Frontal cortex (tissue), 4 donors: ENCODE measurements around the gene GPRC6A. TPM values are rescaled to one million over a fixed set of nuclear protein-coding genes. Genes with fewer than 3 reads are reported as not detected.
"Not testable (repeated sequence)": the region's sequence is repeated elsewhere in the genome, so short reads cannot be mapped to it uniquely, and the experiment has no call there.

ENCODE experiments used
- DNase-seq, 2 donors: peaks; one replicate each; pipeline ENCODE4 v3.0.0; 2012; ENCODE audit warnings: low spot score in 2 of 2
- FAIRE-seq: peaks from 2 replicates; lab custom pipeline; 2012; peaks lifted over from hg19 to GRCh38; lab: Jason Lieb, UNC
- total RNA-seq: library from RNA; depleted of rRNA; stranded (reverse); fragments of >200 nt; gene quantifications from one replicate; pipeline ENCODE4 v1.2.3, GENCODE V29; 2014
- donor health status: control.
- donor health status: control.
- donor health status: control.

GPRC6A gene, protein sequence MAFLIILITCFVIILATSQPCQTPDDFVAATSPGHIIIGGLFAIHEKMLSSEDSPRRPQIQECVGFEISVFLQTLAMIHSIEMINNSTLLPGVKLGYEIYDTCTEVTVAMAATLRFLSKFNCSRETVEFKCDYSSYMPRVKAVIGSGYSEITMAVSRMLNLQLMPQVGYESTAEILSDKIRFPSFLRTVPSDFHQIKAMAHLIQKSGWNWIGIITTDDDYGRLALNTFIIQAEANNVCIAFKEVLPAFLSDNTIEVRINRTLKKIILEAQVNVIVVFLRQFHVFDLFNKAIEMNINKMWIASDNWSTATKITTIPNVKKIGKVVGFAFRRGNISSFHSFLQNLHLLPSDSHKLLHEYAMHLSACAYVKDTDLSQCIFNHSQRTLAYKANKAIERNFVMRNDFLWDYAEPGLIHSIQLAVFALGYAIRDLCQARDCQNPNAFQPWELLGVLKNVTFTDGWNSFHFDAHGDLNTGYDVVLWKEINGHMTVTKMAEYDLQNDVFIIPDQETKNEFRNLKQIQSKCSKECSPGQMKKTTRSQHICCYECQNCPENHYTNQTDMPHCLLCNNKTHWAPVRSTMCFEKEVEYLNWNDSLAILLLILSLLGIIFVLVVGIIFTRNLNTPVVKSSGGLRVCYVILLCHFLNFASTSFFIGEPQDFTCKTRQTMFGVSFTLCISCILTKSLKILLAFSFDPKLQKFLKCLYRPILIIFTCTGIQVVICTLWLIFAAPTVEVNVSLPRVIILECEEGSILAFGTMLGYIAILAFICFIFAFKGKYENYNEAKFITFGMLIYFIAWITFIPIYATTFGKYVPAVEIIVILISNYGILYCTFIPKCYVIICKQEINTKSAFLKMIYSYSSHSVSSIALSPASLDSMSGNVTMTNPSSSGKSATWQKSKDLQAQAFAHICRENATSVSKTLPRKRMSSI
- not detected for total RNA-seq

DNA sequence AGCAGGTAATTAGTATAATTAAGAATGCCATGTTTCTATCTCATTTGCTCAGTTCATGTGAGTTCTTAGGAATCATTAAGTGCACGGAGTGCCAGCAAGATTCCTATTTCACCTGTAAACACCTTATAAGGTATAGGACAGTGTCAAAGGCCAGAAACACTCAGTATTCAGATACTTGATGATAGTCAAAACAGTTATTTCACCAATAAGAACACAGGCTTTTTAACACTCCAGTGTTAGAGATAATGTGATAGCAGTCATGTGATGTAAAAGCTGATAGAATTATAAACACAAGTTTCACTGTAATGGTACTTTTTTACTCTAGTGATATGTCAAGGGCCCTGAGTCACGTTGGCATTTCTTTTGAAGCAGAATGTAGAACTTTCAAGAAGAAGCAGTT is at the start of gene GPRC6A:
Gene GPRC6A (minus strand): TSS at position 101 of the 400 bp plus-strand sequence. CDS start 70 bp downstream, at position 31.
- DNase-seq (no peak), FAIRE-seq (no peak)

DNA sequence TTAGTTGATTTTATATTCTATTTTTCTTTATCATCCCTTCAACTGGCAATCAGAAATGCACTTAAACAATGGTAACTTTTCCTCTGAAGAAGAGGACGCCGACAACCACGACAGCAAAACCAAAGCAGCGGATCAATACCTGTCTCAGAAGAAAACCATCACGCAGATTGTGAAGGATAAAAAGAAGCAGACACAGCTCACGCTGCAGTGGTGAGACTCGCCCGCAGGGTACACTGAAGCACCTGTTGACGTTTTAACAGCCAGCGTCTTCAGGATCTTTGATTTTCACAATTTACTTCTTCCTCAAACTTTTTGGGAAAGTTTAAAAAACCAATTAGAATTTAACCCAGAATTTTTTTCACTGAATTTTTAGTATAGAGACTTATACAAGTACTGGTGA is 48.9 kb upstream of the GPRC6A start:
- DNase-seq, result no peak

DNA sequence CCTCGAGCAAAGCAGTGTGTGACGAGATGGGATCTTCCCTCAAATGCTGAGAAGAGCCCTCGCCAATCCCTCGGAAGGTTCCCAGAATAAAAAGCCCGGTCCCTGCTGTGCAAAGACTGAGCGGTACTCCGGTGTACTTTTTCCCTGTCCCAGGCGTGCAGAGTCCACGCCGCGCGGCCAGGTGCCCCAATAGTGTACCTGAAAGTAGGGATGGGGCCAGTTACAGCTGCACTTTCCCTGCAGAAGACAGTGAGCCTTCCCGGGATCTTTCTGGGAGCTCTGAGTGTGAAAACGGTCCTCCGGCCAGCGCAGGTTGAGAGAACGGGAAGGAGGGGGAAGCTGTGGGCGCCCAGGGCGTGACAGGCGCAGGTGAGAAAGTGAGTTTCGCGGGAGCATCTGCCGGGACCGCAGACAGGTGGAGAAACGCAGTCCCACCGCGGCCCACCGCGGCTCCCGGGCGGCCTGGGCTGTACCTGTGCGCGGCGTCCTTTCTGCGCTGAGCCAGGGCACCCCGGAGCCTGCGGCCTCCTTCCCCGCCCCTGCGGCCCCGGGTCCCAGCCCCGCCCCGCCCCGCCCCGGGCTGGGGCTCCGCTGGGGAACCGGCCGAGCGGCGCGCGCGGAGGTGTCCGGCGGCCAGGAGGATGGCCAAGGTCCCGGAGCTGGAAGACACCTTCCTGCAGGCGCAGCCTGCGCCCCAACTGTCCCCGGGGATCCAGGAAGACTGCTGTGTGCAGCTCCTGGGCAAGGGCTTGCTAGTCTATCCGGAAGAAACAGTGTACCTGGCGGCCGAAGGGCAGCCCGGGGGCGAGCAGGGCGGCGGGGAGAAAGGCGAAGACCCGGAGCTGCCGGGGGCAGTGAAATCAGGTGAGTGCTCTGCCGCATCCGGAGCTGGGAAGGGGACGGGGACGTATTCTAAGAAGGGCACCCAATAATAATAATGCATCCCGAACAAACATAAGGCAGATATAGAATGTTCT is 48.0 kb upstream of the GPRC6A start, which contains the start of gene RFX6:
Gene RFX6 (plus strand): TSS at position 608 of the 977 bp plus-strand sequence. CDS start 34 bp downstream, at position 642.
- DNase-seq, result no peak
- no peak for FAIRE-seq

More for the DNA sequence above, 48.9 kb upstream of the GPRC6A start:
- FAIRE-seq, result no peak

DNA sequence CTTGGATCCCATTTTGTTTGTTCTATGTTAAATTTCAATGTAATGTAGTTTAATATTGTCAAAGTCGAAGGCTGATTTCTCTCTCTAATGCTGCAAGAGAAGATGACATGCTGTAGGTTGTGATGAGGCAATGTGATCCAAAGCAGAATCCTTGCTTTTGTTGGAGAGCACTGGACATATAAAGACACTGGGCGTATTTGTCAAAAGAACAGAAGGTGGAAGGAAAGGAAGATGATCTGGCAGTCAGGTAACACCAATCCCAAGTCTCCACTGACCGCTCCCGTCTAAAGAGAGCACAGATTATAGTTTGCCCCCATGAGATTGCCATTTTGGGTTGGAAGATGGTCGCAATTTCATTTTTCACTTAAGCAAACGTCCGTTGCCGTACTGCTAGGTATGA is 47.2 kb upstream of the GPRC6A start:
- FAIRE-seq, result no peak
- DNase-seq, result no peak

DNA sequence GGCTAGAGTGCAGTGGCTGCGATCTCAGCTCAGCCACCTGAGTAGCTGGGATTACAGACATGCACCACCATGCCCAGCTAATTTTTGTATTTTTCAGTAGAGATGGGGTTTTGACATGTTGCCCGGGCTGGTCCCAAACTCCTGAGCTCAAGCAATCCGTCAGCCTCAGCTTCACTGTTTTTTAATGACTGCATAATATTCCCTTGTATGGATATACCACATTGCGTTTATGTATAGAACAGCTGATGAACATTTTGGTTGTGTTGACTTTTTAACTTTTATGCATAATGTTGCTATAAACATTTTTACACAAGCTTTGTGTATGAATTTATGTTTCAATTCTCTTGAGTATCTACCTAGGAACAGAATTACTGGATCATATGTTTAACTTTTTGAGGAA is 43.9 kb upstream of the GPRC6A start:
- DNase-seq (no peak), FAIRE-seq (no peak)

DNA sequence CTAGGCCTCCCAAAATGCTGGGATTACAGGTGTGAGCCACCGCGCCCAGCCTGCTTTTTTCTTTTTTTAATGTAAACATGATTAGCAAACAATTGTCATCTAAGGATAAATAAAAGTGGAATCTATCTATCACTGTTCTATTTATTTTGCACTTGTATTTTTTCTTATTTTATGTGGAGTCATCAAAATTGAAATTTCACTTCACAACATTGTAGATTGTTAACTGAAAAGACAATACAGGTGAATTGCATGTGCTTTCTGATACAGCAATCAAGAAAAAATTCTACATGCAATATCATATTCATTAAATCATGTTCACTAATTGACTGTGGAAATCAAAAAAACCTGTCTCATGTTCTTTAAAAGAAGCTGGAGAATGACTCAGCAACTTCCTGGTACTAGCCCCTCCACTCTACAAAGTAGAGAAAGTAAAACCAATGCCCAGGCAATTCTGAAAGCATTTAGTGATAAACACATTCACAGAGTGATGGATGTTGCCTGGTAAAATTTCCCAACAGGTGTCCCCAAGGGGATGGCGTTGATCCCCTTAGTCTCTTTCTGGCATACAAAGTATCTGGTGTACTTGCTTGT is 37.5 kb upstream of the GPRC6A start:
- FAIRE-seq, result no peak
- no peak for DNase-seq

DNA sequence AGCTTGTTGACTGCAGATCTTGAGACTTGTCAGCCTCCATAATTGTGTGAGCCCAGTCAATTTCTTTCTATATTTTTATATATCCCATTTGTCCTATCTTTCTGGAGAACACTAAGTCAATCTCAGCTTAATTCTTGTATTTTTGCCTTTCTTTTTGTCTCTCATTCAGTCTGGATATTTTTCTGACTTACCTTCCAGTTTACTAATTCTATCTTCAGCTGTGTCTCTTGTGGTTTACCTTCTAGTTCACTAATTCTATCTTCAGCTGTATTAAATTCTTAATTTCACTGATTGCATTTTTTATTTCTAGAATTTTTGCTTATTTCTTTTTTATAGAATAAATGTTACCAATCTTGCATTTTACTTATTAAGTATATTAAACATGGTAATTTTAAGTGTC is 30.4 kb upstream of the GPRC6A start:
- FAIRE-seq, result no peak
- no peak for DNase-seq

DNA sequence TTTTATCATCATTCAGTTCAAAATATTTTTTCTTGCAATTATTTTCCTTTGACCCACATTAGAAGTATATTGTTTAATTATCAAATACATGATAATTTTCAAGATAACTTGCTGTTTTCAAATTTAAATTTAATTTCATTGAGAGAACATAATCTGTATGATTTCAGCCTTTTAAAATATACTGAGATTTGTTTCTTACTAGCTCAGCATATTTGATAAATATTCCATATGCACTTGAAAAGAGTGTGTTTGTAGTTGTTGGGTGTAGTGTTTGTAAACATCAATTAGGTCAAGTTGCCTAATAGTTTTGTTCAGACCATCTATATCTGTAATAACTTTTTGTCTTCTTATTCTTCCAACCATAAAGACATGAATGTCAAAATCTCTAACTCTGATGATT is 29.2 kb upstream of the GPRC6A start:
- no peak for FAIRE-seq
- no peak for DNase-seq

DNA sequence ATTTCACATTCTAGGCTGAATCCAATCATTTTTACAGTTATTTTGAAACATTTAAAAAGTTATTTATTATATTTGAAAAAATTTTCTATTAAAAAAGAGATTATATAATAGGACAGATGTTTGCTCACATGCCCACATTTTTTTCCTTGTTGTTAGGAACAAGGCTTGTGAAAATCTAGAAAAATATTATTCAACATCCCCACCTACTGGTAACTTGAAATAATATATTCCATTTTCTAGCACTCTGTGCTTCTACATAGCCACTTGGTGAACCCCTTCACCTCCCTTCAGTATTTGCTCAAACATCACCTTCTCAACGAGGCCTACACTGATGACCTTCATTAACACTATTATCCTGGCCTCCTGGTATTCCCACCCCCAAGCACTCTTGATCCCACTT is 18.3 kb upstream of the GPRC6A start:
- DNase-seq, result peak in 1 of 2 donors; percentile 10
- peak; percentile 74 for FAIRE-seq

DNA sequence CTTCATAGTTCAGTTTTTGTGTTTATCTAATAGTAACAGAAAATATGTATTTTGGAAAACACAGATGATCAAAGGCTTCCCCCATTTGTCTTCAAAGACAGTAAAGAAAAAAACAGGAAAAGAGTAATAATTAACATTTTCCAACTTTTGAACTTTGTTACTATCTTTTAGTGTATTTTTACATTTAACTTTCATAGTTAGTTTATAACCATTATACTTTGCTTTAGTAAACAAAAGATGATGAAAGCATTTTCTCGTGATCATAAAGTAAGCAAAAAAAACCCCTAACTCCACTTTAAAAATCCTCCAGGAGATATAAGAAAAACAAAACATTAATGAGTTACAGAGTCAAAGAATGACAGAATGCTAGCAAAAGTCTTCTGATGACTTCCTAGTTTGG is 13.6 kb upstream of the GPRC6A start:
- no peak for DNase-seq
- FAIRE-seq, result no peak

DNA sequence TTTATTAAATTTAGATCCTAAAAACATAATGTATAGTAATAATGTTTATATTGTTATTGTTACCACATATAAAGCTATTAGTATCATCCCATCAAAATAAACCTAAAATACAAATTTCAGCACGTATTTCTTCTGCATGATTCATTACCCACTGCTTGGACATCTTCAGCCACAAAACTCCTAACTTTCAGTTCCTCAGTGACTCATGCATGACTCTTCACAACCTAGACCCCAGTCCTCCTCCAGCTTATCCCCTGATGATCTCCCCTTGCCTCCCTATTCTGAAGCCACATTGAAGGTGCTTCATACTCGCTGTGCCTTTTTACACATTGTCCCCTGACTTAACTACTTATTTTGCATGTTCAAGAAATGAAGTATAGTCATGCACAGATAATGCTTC is 11.2 kb upstream of the GPRC6A start:
- FAIRE-seq (no peak), DNase-seq (no peak)

DNA sequence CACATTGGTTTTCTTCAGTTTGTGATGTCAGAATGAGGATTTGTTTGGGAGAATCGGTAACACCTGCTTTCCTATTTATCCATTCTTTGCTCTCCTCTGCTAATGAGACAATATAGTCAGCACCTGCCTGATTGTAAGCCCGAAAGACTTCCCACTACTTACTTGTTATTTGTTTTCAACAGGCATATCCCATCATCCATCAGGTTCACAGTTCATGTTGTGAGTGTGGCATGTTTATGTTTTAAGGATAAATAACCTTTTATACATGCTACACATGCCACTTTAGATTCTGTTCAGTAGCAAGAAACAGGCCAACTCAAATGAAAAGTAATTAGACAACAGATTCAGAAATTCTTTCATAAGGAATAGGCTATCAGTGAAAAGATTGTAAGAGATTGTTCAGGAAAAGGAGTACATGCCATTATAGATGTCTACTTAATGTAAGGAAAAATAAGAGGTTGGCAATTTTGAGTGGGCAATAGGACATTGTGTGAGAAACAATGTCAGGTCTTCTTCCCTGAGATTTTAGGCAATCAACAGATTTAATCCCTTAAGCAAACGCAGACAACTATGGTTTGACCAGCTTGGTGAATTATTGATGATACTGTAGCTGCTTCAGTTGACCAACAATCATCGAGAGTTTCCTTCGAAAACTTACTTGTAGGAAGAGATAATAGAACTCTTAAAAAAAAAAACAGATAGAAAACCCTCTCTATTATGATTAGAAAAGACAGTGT is 7.9 kb upstream of the GPRC6A start:
- DNase-seq (no peak), FAIRE-seq (no peak)

DNA sequence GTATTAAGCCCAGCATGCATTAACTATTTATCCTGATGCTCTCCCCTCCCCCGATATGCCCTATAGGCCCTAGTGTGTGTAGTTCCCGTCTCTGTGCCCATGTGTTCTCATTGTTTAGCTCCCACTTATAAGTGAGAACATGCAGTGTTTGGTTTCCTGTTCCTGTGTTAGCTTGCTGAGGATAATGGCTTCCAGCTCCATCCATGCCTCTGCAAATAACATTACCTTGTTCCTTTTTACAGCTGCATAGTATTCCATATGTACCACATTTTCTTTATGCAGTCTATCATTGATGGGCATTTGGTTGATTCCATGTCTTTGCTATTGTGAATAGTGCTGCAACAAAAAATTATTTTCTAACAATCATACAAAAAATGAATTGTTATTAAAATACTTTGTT is 5.6 kb upstream of the GPRC6A start:
- FAIRE-seq, result peak; percentile 13
- not testable (repeated sequence) for DNase-seq

DNA sequence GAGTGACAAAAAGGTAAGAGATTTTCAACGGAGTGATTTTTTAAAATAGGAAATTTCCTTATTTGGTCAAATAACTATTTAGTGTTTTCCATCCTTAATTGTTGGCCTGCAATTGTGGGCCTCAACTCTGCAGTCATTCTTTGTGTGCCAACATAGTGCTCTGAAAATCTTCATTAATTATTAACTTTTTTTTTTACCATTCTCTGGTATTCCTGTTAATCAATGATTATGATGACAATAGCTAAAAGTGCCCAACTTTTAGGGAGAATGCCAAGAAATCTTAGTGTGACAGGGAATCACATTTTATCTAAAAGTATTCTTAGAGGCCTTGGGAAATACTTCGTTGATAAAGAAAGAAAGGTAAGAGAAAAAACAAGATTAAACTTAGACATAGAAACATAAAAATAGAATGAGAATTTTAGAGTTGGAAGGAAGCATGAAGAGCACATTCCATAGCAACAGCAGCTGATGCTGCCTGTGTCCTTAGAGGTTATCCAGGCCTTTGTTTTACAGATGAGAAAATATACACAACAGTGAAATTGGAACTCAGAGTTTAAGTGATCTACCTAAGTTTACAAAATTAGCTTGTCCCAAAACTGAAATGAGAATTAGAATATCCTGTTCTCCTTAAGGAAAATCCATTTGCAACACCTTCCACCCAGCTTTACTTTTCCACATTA is 1.2 kb downstream of the GPRC6A start:
- FAIRE-seq, result no peak
- DNase-seq, result no peak

DNA sequence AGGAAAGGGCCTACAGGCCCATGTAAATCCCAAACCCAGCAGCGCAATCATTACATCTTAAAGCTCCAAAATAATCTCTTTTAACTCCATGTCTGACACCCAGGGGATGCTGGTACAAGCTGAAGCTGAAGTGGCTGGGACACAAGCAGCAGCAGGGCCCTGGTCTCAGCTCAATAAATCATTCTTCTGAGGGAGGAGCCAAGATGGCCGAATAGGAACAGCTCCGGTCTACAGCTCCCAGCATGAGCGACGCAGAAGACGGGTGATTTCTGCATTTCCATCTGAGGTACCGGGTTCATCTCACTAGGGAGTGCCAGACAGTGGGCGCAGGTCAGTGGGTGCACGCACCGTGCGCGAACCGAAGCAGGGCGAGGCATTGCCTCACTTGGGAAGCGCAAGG is 12.5 kb downstream of the GPRC6A start:
- DNase-seq, FAIRE-seq: not testable (repeated sequence)

DNA sequence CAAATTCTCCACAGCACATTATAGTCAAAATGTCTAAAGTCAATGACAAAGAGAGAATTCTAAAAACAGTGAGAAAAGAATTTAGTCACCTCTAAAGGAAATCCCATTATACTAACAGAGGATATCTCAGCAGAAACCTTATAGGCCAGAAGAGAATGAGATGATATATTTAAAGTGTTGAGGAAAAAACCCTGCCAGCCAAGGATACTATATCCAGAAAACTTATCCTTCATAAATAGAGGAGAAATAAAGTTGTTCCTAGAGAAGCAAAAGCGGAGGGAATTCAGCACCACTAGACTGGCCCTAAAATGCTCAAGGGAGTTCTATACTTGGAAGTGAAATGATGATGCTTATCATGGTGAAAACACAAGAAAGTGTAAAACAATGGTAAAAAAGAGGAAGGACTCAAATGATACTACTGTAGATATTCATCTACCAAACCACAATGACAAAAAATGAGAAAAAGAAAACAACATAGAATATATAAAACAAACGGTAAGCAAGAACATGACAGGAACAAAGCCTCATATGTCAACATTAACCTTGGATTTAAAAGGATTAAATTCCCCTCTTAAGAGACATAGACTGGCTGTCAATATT is 16.7 kb downstream of the GPRC6A start:
- no peak for DNase-seq
- FAIRE-seq, result no peak

DNA sequence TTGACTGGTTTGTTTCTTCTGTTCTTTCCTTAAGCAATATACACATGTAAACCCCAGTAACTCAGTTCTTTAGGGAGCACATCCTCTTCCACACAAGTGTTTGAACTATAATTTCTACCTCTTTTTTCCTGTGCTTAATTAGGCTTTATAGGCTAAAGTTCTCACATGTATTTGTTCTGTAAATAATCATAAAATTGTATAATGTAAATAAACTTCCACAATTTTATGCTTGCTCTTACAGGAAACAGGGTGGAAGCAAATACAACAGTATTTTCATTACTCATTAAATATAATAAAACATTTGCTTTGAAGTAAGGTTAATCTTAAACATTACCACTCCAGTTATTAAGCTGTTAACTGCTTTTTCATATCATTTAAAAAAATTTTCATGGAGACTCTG is 26.9 kb downstream of the GPRC6A start:
- DNase-seq, result no peak
- no peak for FAIRE-seq

DNA sequence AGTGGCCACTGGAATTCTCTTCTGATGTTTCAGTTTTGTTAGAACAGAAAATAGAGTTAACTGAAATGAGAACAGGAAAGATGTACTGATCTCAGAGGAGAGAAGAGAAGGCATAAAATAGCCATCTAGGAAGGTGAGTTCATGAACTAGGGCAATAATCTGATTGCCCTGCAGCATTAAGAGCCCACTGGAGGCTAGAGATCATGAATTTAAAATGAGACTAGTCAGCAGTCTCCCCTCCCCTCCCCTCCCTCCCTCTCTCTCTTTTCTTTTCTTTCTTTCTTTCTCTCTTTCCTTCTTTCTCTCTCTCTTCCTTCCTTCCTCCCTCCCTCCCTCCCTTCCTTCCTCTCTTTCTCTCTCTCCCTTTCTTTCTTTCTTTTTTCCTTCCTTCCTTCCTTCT is 28.9 kb downstream of the GPRC6A start:
- DNase-seq (no peak), FAIRE-seq (no peak)
